ENCODE measurements around the gene STXBP3. TPM values are rescaled to one million over a fixed set of nuclear protein-coding genes. Genes with fewer than 3 reads are reported as not detected.
A peak's percentile ranks its signal among the peaks of the same experiment; 100 is the strongest.

STXBP3 gene
- total RNA-seq, 4 donors from 2014 or later, result 29.5 to 166 (median 64.1) TPM

GRCh38 chr1:108732398-108732797 is 14.1 kb upstream of the STXBP3 start:
- Histone ChIP-seq H3K4me1 (no peaks in the 10 kb centered on the region), H3K9me3 (no peaks in the 10 kb centered on the region), H3K27ac (no peak overlapping the region), H3K4me3 (no peak overlapping the region), H3K27me3 (no peaks in the 10 kb centered on the region), H3K36me3 (no peaks in the 10 kb centered on the region)
- intact Hi-C loops (cut with DNase I; ENCODE audit: low total_unique reads), result no loop called here
- TF ChIP-seq POLR2A (IDR thresholded peaks at IDR 0.05), result no peak
- TF ChIP-seq CTCF (IDR thresholded peaks at IDR 0.05), result no peak
- no peak for DNase-seq

- Histone ChIP-seq H3K27me3 (no peaks in the 10 kb centered on the region), H3K27ac (no peak overlapping the region), H3K9me3 (no peaks in the 10 kb centered on the region), H3K4me3 (no peak overlapping the region), H3K4me1 (no peaks in the 10 kb centered on the region), H3K36me3 (no peaks in the 10 kb centered on the region)
- intact Hi-C loops (cut with DNase I; ENCODE audit: low total_unique reads), result no loop called here
- TF ChIP-seq CTCF (IDR thresholded peaks at IDR 0.05), result no peak
- TF ChIP-seq POLR2A (IDR thresholded peaks at IDR 0.05), result no peak
- no peak for DNase-seq
These were observed 12.2 kb upstream of the STXBP3 start for GRCh38 chr1:108734171-108734865.

- intact Hi-C loops (cut with DNase I; ENCODE audit: low total_unique reads), result loop anchor here (10.0 kb wide), 1 partner anchor 73 kb away; no protein-coding TSS in a partner anchor
- Histone ChIP-seq H3K27me3 (no peaks in the 10 kb centered on the region), H3K27ac (no peak overlapping the region), H3K4me3 (no peak overlapping the region), H3K4me1 (no peaks in the 10 kb centered on the region), H3K36me3 (no peaks in the 10 kb centered on the region), H3K9me3 (no peaks in the 10 kb centered on the region)
- TF ChIP-seq CTCF (IDR thresholded peaks at IDR 0.05), result no peak
- TF ChIP-seq POLR2A (IDR thresholded peaks at IDR 0.05), result no peak
- DNase-seq, result no peak
These were observed 4.2 kb upstream of the STXBP3 start for GRCh38 chr1:108742253-108742652.

GRCh38 chr1:108745980-108746381 is 493 bp upstream of the STXBP3 start:
- Histone ChIP-seq H3K9me3 (no peaks in the 10 kb centered on the region), H3K4me3 (peak overlapping the region; percentile 75 to 84), H3K27me3 (no peaks in the 10 kb centered on the region), H3K4me1 (peaks cover 3 to 10% of the 10 kb centered on the region in 2 donors), H3K27ac (peak overlapping the region; percentile 97), H3K36me3 (no peaks in the 10 kb centered on the region)
- intact Hi-C loops (cut with DNase I; ENCODE audit: low total_unique reads), result loop anchor here (10.0 kb wide), 1 partner anchor 69 kb away; no protein-coding TSS in a partner anchor
- no peak for TF ChIP-seq POLR2A (IDR thresholded peaks at IDR 0.05)
- no peak for TF ChIP-seq CTCF (IDR thresholded peaks at IDR 0.05)
- no peak for DNase-seq

GRCh38 chr1:108747171-108747850 is 837 bp downstream of the STXBP3 start:
- Histone ChIP-seq H3K36me3 (no peaks in the 10 kb centered on the region), H3K27me3 (no peaks in the 10 kb centered on the region), H3K27ac (peak overlapping the region; percentile 97), H3K4me1 (peaks cover 3 to 10% of the 10 kb centered on the region in 2 donors), H3K4me3 (peak overlapping the region; percentile 75 to 84), H3K9me3 (no peaks in the 10 kb centered on the region)
- DNase-seq, result peak; percentile 71 to 87
- intact Hi-C loops (cut with DNase I; ENCODE audit: low total_unique reads), result loop anchor here (10.0 kb wide), 1 partner anchor 67 kb away; no protein-coding TSS in a partner anchor
- TF ChIP-seq CTCF (IDR thresholded peaks at IDR 0.05), result no peak
- peak in 1 of 2 donors; percentile 56 for TF ChIP-seq POLR2A (IDR thresholded peaks at IDR 0.05)

Measured in uterus (tissue), 4 donors.